AG09319 (cell line): ENCODE results near the gene ESYT1.
"Not testable (repeated sequence)": the region's sequence is repeated elsewhere in the genome, so short reads cannot be mapped to it uniquely, and the experiment has no call there.

Experiments used
- DNase-seq: peaks from one replicate; pipeline ENCODE4 v3.0.0-alpha.2; 2010; ENCODE audit warnings: low read depth; ENCODE audit errors: extremely low read depth
- CTCF ChIP-seq: IDR thresholded peaks from 2 replicates; pipeline ENCODE4 v1.5.1; 2011; ENCODE audit warnings: low read depth, mild to moderate bottlenecking, inconsistent platforms, low read length, moderate library complexity

Gene ESYT1

DNA sequence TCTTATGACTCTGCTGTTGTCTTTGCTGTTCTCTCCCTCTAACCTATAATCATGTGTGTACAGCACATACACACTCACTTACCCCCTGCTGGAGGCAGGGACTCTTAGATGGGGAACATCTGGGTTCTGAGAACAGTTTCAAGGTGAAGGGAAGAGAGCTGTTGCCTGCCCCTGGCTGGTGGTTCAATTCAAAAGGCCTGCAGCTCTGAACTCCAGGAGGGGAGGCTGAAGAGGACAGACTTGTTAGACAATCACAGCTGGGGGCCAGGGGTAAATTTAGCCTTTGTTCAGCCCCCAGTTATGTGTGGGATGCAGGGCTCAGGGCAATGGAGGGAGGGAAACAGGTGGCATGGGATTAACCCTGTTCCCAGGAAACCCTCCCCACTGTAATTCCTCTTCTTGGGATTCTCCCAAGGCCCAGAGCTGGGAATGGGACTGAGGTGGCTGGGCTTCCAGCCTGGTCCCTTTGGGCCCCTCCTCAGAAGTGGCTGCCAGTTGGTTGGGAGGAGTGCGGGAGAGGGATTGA, 26.2 kb downstream of the ESYT1 start:
- TF ChIP-seq CTCF, result no peak
- no peak for DNase-seq

- no peak for TF ChIP-seq CTCF
- DNase-seq, result no peak
These were observed 26.8 kb downstream of the ESYT1 start for GRCh38 chr12:56154818-56155217.

- TF ChIP-seq CTCF, result no peak
- DNase-seq, result no peak
These were observed 27.3 kb downstream of the ESYT1 start for GRCh38 chr12:56155256-56155845.

GRCh38 chr12:56156464-56157200, 28.6 kb downstream of the ESYT1 start:
- DNase-seq, result not testable (repeated sequence)

GRCh38 chr12:56157201-56158028, 29.3 kb downstream of the ESYT1 start:
- DNase-seq, result peak; percentile 62
- TF ChIP-seq CTCF, result peak; percentile 64

DNA sequence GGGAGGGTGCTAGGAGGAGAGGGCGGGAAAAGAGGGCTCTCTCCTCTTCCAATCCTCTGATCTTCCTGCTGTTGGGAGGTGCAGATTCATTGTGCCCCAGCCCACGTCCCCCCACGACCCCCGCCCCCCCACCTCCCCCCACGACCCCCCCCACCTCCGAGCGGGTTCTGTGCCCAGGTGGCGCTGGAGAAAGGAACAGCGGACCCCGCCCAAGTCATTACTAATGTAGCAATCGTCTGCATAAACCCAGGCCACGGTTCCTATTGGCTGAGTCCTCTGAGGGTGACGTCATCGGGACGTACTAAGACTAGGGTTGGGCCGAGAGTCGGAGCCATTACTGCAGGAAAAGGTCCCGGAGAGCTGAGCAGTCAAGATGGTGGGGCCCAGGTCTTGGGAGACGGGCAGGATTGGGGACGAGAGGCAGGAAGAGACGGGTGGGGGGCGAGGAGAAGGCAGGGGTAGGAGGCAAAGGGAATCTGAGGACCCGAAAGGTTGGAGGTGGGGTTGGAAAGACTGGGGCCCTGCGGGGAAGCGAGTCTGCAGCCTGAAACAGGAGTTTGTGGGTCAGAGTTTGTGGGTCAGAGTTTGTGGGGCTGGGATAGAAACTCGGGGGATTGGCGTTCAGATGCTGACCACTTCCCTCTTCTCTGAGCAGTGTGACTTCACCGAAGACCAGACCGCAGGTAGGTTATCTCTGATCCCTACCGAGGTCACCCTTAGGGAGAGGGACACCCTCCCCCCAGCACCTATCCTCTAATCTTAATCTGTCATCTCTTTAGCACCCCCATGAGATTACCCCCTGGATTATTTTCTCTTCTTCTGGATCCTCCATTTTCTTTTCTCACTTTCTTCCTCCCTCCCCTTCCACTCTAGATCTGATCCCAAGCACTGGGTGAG, 30.2 kb downstream of the ESYT1 start, which contains the start of gene MYL6:
MYL6 (plus strand) TSS at position 331 of the 897 bp plus-strand sequence; CDS start at position 374, 43 bp downstream.
- peak; percentile 97 for DNase-seq
- TF ChIP-seq CTCF, result no peak

DNA sequence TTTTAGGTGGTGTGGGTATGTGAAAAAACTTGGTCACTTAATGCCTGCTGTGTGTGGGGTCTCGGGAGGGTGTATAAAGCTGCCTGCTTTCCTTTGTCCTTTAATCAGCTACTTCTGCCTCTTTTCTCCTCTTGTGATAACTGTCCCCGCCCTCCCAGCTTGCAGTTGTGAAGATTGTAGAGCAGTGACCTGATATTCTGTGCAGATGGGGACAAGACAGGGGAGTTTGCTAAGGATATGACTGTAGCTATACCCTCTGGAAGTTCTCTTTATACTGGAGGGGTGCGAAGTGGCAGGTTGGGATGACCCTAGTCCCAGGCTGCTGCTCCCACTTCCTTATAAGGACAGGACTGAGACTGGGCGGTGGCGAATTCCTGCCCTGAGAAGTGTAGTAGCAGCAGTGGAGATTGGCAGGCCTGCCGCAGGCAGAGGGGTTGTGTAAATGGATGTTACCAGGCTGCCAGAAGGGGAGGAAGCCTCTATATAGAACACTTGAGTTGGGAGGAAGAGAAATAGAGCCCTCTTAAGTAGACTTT, 30.9 kb downstream of the ESYT1 start:
- no peak for TF ChIP-seq CTCF
- peak; percentile 76 for DNase-seq
